ENCODE data around the gene NT5C1B. TPM values are rescaled to one million over a fixed set of nuclear protein-coding genes. Genes with fewer than 3 reads are reported as not detected.
"Not testable (repeated sequence)": the region's sequence is repeated elsewhere in the genome, so short reads cannot be mapped to it uniquely, and the experiment has no call there.

The NT5C1B gene
- total RNA-seq (2014; rRNA removed; shearing (Covaris generic)): not detected in 2 replicates

DNA sequence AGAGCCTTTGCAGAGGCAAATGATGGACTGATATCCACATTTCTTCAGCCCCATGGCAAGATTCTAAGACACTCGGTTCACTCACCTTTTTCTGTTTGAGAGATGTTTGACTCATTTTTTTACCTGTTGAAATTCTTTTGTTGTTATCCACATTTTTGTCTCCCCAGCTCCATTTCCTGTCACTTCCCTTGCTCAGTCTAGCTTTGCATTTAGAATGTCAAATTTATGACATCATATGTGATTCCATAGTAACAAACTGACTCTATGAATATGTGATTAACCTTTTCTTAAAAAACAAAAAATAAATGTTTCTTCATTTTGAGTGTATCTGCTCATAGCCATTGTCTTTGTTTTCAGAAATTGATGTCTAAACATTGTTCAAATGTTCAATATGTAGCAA lies at the start of gene NT5C1B:
Gene NT5C1B (minus strand): TSS at position 216 of the 400 bp plus-strand sequence. CDS start 101 bp downstream, at position 115.
- DNase-seq (ENCODE audit: low spot score): no peak

GRCh38 chr2:18637196-18637595 lies 47.8 kb upstream of the NT5C1B start:
- no peak for DNase-seq (ENCODE audit: low spot score)

DNA sequence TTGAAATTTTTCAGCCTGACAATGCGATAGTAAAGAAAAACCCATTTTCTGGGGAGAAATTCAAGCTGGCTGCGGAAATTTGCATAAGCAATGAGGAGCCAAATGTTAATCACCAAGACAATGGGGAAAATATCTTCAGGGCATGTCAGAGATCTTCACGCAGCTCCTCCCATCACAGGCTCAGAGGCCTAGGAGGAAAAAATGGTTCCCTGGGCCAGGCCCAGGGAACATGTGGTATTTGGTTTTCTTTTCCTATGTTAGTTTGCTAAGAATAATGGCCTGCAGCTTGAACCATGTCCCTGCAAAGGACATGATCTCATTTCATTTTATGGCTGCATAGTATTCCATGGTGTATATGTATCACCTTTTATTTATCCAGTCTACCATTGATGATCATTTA lies 43.3 kb upstream of the NT5C1B start:
- DNase-seq (ENCODE audit: low spot score): not testable (repeated sequence)

DNA sequence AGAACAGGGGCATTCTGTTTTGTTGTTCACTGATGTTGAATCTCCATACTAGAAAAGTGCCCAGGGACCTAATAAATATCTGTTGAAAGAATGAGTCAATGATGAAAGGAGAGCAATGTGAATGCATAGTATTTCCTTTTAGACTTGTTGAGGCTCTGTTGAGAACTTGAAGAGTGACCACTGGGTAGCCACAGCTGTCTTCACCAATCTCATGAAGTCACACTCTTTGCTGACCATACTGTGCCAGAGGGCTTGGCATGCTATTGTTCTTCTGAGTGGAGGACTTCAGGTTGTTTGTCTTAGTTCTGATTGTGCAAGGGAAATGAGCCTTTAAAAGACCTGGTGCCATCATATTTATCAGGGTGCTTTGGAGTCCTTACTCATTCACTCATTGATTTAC lies 41.6 kb upstream of the NT5C1B start:
- no peak for DNase-seq (ENCODE audit: low spot score)

DNA sequence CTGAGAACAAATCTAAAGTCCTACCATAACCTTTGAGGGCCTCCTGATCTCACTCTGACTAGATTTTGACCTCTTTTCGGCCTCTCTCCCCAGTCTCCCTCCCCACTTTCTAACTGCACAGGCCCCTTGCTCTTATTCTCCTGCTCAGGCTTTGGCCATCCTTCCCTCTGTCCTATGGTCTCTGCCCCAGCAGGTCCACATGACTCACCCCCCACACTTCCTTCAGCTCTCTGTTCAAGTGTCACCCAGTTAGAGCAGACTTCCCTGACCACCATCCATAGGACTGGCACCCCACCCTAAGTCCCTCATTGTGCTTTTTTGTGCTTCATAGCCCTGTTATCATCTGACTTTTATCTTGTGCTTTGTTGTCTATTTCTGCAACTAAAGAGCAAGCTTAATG lies 41.2 kb upstream of the NT5C1B start:
- no peak for DNase-seq (ENCODE audit: low spot score)

GRCh38 chr2:18630101-18630500 lies 40.7 kb upstream of the NT5C1B start:
- no peak for DNase-seq (ENCODE audit: low spot score)

GRCh38 chr2:18626958-18627650 lies 37.7 kb upstream of the NT5C1B start:
- no peak for DNase-seq (ENCODE audit: low spot score)

DNA sequence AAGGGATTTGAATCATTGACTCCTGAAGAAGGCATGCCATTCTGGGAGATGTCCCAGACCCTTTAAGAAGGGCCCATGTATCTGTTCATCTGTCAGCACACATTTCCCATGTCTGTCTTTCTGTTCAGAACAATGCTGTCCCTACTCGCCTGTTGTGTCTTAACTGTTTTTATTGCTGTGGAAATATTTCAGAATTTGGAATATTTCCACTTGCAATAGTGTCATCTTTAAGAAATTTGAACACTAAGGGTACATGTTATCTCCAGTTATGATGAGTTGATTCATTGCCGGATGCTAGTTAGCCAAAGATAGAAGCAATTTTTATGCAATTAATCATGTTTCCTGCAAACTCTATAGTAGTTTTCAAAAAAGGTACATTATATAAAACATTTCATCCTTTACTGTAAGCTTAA lies 36.9 kb upstream of the NT5C1B start:
- no peak for DNase-seq (ENCODE audit: low spot score)

- no peak for DNase-seq (ENCODE audit: low spot score)
Measured at GRCh38 chr2:18625563-18625962, 36.2 kb upstream of the NT5C1B start.

DNA sequence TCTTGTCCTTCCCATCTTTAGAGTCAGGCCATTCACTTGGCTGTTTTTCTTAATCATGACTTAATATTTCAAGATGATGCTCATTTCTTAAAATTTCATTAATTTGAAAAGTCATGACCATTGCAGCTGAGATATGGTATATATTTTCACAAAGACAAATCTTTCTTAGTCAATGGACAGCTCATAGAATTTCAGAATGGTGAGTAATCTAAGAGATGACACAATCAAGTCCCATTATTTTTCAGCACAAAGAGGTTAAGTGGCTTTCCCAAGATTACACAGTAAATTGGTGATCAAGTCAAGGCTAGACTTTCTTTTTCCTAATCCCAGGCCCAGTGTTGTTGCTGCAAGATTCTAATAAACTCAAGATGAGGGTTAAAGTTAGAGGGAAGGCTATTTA lies 34.4 kb upstream of the NT5C1B start:
- DNase-seq (ENCODE audit: low spot score): no peak

DNA sequence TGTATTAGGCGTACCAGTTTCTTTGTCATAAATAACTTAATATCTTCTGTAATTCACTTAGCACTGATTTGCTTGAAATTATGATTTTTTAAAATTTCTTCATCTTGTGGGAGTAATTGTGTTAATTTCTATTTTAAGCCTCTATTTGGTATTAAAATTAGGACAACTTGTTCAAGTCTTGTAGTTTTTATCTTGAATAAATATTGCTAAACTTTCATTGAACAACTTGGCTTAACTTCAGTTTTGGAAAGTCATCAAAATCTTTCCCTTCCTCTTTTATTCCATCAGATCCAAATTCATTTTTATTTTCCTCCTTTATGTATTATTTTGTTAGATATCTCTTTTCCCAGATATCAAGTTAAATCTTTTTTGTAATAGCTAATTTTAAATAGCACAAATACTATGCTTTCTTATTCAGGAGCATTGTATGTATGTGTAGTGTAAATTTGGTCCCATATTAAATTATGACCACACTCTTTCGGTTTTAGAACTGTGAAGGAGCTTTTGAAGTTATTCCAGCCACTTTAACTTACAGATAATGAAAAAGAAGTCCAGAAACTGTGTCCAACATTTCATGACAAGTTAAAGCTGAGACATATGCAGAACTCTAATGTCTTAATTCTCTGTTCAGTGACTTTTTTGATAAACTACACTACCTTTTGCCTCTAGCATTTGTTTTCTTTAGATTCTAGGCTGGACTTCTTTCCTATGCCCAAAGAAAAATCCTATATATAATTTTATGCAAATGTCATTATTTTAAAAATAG lies 31.7 kb upstream of the NT5C1B start:
- no peak for DNase-seq (ENCODE audit: low spot score)

- DNase-seq (ENCODE audit: low spot score): no peak
Measured at GRCh38 chr2:18619091-18619490, 29.7 kb upstream of the NT5C1B start.

DNA sequence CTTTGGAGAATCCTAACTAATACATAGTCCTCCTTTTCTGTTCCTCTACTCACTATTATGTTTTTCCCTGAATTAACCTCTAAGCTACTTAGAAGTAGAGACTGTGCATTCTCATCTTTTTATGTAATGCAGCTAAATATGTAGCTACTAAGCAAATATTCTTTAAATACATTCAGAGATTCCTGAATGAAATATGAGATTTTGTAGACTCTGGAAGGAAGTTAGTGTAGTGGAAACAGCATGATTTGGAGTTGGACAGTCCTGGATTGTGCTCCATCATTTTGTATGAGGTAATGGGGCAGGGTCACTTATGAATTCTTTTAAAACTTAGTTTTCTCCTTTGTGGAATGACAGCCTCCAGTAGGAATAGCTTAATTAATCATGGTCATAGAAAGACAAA lies 24.7 kb upstream of the NT5C1B start:
- DNase-seq (ENCODE audit: low spot score): no peak

DNA sequence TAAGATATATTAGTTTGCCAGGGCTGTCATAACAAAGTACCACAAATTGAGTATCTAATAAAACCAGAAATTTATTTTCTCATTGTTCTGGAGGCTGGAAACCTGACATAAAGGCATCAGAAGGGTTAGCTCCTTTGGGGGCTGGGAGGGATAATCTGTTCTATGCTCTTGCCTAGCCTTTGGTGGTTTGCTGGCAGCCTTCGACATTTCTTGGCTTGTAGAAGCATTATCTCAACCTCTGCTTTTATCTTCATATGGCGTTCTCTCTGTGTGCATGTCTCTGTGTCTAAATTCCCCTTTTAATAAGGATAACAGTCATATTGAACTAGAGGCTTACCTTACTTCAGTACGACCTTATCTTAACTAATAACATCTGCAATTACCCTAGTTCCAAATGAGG lies 22.8 kb upstream of the NT5C1B start:
- no peak for DNase-seq (ENCODE audit: low spot score)

GRCh38 chr2:18611604-18612003 lies 22.2 kb upstream of the NT5C1B start:
- no peak for DNase-seq (ENCODE audit: low spot score)

- DNase-seq (ENCODE audit: low spot score): peak; percentile 53
Measured at GRCh38 chr2:18611184-18611583, 21.8 kb upstream of the NT5C1B start.

- DNase-seq (ENCODE audit: low spot score): no peak
Measured at GRCh38 chr2:18610651-18611050, 21.3 kb upstream of the NT5C1B start.

GRCh38 chr2:18610090-18610489 lies 20.7 kb upstream of the NT5C1B start:
- no peak for DNase-seq (ENCODE audit: low spot score)

GRCh38 chr2:18605115-18605514 lies 15.7 kb upstream of the NT5C1B start:
- DNase-seq (ENCODE audit: low spot score): no peak

DNA sequence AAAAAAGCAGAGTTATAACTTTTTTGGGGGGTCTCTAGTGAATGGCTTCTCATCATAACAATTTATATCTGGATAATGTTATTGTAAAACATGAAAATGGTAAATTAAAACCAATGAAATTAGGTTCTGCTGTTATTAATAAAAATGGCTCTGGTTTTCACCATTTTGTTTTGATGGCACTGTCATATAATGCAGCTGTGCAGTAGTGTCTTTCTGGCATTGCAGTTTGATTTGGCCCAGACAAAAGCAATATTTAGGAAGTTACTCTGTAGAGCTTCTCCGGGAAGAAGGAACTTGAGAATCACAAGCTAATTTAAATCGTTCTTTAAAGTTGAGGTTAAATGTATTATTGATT lies 15.1 kb upstream of the NT5C1B start:
- DNase-seq (ENCODE audit: low spot score): no peak

DNA sequence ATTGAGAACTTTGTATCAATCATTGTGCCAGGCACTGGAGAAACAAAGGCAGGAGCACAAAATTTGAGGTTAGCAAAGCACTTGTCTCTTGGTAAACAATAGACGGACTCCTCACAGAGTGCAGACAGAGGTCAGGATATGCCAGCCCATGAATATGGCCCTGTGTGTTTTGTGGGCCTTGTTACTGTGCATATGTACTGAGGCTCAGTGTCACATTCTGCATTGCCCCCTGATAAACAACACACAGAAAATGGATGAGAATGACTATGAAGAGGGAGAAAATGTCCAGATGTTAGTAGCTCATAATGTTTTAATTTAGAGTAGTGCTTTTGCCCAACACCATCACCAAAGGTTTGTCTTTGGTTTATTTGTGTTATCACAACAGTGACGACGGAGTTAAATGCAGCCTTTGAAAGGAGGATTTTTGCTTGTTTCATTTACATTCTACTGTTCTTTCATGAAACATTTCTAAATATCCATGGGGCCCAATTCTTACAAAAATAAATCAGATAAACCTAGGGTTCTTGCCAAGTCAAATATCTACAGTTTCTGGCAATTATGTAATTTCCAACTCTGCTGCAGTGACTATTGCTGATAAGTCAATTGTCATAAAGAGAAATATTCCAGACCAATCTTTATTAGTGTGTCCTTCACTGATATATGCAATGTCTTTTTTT lies 14.6 kb upstream of the NT5C1B start:
- no peak for DNase-seq (ENCODE audit: low spot score)

DNA sequence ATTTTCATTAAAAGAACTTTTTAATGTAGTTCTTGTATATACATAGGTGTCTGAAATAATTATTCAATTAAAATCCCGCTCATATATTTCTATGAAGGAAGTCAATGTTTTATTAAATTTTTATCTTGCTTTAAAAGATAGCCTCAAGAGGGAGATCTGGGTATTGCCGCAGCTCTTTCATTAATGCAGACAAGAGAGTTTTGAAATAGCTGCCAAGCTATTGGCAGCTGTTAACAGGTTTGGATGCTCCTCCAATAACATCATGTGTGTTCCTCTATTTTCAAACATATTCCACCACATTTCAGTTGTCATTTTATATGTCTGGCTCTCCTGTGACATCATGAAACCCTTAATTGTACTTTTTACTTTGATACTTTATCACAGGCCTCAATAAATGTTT lies 12.9 kb upstream of the NT5C1B start:
- no peak for DNase-seq (ENCODE audit: low spot score)

GRCh38 chr2:18600255-18600613 lies 10.9 kb upstream of the NT5C1B start:
- no peak for DNase-seq (ENCODE audit: low spot score)
